GM12865 (cell line): Measurements from ENCODE around the gene RPL22.
A peak's percentile ranks its signal among the peaks of the same experiment; 100 is the strongest.

Experiments used
- DNase-seq: peaks from one replicate; pipeline ENCODE4 v3.0.0; 2010; ENCODE audit warnings: low read depth
- H3K4me3 ChIP-seq: 2 replicates; pipeline ENCODE4 v1.5.1; 2011; ENCODE audit warnings: mild to moderate bottlenecking, low read depth, low read length, control low read depth
- CTCF ChIP-seq: IDR thresholded peaks from 2 replicates; pipeline ENCODE4 v1.5.1; 2011; ENCODE audit warnings: low read length, control low read depth, low read depth, inconsistent platforms; ENCODE audit not compliant: insufficient read depth; ENCODE audit errors: missing control alignments

The RPL22 gene

GRCh38 chr1:6200188-6200809 lies 904 bp upstream of the RPL22 start:
- H3K4me3 ChIP-seq: peak overlapping the region; percentile 81
- no peak for DNase-seq
- TF ChIP-seq CTCF: no peak

- H3K4me3 ChIP-seq: peak overlapping the region; percentile 81
- peak; percentile 42 for DNase-seq
- no peak for TF ChIP-seq CTCF
Measured at GRCh38 chr1:6198646-6199297, 623 bp downstream of the RPL22 start.

GRCh38 chr1:6197746-6198427 lies 1.5 kb downstream of the RPL22 start:
- H3K4me3 ChIP-seq: peak overlapping the region; percentile 81
- no peak for DNase-seq
- TF ChIP-seq CTCF: no peak

GRCh38 chr1:6191968-6192367 lies 7.4 kb downstream of the RPL22 start:
- H3K4me3 ChIP-seq: no peak overlapping the region
- DNase-seq: no peak
- TF ChIP-seq CTCF: no peak

- DNase-seq: no peak
- H3K4me3 ChIP-seq: no peak overlapping the region
- no peak for TF ChIP-seq CTCF
Measured at GRCh38 chr1:6188466-6188865, 10.9 kb downstream of the RPL22 start.

- TF ChIP-seq CTCF: peak; percentile 36
- no peak overlapping the region for H3K4me3 ChIP-seq
- DNase-seq: peak; percentile 40
Measured at GRCh38 chr1:6185635-6186382, 13.6 kb downstream of the RPL22 start.
